ENCODE results near the gene DRAP1.
A peak's percentile ranks its signal among the peaks of the same experiment; 100 is the strongest.

The DRAP1 gene

GRCh38 chr11:65903715-65904114 lies 15.5 kb upstream of the DRAP1 start:
- DNase-seq (ENCODE audit: low spot score): peak; percentile 34

- peak; percentile 78 for DNase-seq (ENCODE audit: low spot score)
Measured at GRCh38 chr11:65906602-65907001, 12.6 kb upstream of the DRAP1 start.

GRCh38 chr11:65907878-65908277 lies 11.3 kb upstream of the DRAP1 start:
- peak; percentile 61 for DNase-seq (ENCODE audit: low spot score)

- peak; percentile 97 for DNase-seq (ENCODE audit: low spot score)
Measured at GRCh38 chr11:65911682-65912568, 7.3 kb upstream of the DRAP1 start.

GRCh38 chr11:65912845-65913244 lies 6.4 kb upstream of the DRAP1 start:
- peak; percentile 96 for DNase-seq (ENCODE audit: low spot score)

- DNase-seq (ENCODE audit: low spot score): peak; percentile 75
Measured at GRCh38 chr11:65915101-65915820, 4.0 kb upstream of the DRAP1 start.

- DNase-seq (ENCODE audit: low spot score): peak; percentile 99
Measured at GRCh38 chr11:65915821-65916251, 3.4 kb upstream of the DRAP1 start.

GRCh38 chr11:65916391-65916790 lies 2.8 kb upstream of the DRAP1 start:
- DNase-seq (ENCODE audit: low spot score): peak; percentile 66

GRCh38 chr11:65917077-65917433 lies 2.2 kb upstream of the DRAP1 start:
- peak; percentile 72 for DNase-seq (ENCODE audit: low spot score)

GRCh38 chr11:65917434-65918210 lies 1.6 kb upstream of the DRAP1 start:
- DNase-seq (ENCODE audit: low spot score): peak; percentile 71

- peak; percentile 73 for DNase-seq (ENCODE audit: low spot score)
Measured at GRCh38 chr11:65918211-65919140, 750 bp upstream of the DRAP1 start, which contains the start of gene C11orf68. C11orf68 (minus strand) TSS chr11:65919062; CDS start chr11:65919031, 31 bp downstream.

- peak; percentile 66 for DNase-seq (ENCODE audit: low spot score)
Measured at GRCh38 chr11:65919573-65920371, 546 bp downstream of the DRAP1 start.

- DNase-seq (ENCODE audit: low spot score): peak; percentile 60
Measured at GRCh38 chr11:65920372-65920802, 1.2 kb downstream of the DRAP1 start.

GRCh38 chr11:65921033-65921555 lies 1.9 kb downstream of the DRAP1 start:
- no peak for DNase-seq (ENCODE audit: low spot score)

GRCh38 chr11:65921876-65922275 lies 2.6 kb downstream of the DRAP1 start:
- DNase-seq (ENCODE audit: low spot score): no peak

GRCh38 chr11:65922565-65922964 lies 3.3 kb downstream of the DRAP1 start:
- no peak for DNase-seq (ENCODE audit: low spot score)

GRCh38 chr11:65925397-65925796 lies 6.2 kb downstream of the DRAP1 start:
- DNase-seq (ENCODE audit: low spot score): no peak

- DNase-seq (ENCODE audit: low spot score): no peak
Measured at GRCh38 chr11:65927904-65928397, 8.7 kb downstream of the DRAP1 start.

GRCh38 chr11:65928667-65929066 lies 9.4 kb downstream of the DRAP1 start:
- no peak for DNase-seq (ENCODE audit: low spot score)

All from RKO (cell line).